Trophoblast cell (in vitro differentiated cells and primary cell): ENCODE measurements around the gene ZCCHC8.
"Not testable (repeated sequence)": the region's sequence is repeated elsewhere in the genome, so short reads cannot be mapped to it uniquely, and the experiment has no call there.

Experiments
- DNase-seq, 2 donors: peaks; one replicate each; pipeline ENCODE4 v3.0.0-alpha.2; 2016
- H2AFZ ChIP-seq: 2 replicates; pipeline ENCODE4 v1.6.1; 2013; ENCODE audit warnings: low read length, moderate library complexity, mild to moderate bottlenecking; ENCODE audit not compliant: insufficient read depth, poor library complexity
- H2AK5ac ChIP-seq: 2 replicates; pipeline ENCODE4 v1.6.1; 2013; ENCODE audit warnings: mild to moderate bottlenecking, low read length
- H2BK120ac ChIP-seq: 2 replicates; pipeline ENCODE4 v1.6.1; 2013; ENCODE audit warnings: low read length, mild to moderate bottlenecking, moderate library complexity; ENCODE audit not compliant: insufficient read depth, poor library complexity
- H2BK12ac ChIP-seq: 2 replicates; pipeline ENCODE4 v1.6.1; 2013; ENCODE audit warnings: mild to moderate bottlenecking, low read length, moderate library complexity
- H2BK5ac ChIP-seq: 2 replicates; pipeline ENCODE4 v1.6.1; 2013; ENCODE audit warnings: low read length, low read depth, moderate library complexity, mild to moderate bottlenecking; ENCODE audit not compliant: poor library complexity
- H3K14ac ChIP-seq: 2 replicates; pipeline ENCODE4 v1.6.1; 2013; ENCODE audit warnings: mild to moderate bottlenecking, low read length
- H3K18ac ChIP-seq: 2 replicates; pipeline ENCODE4 v1.6.1; 2013; ENCODE audit warnings: mild to moderate bottlenecking, low read length
- H3K23ac ChIP-seq: 2 replicates; pipeline ENCODE4 v1.6.1; 2013; ENCODE audit warnings: low read length
- H3K27ac ChIP-seq: 2 replicates; pipeline ENCODE4 v1.5.1; 2013; ENCODE audit warnings: low read depth, mild to moderate bottlenecking, inconsistent platforms, low read length, moderate library complexity
- H3K27me3 ChIP-seq: 2 replicates; pipeline ENCODE4 v1.6.1; 2013; ENCODE audit warnings: inconsistent platforms, mild to moderate bottlenecking, low read length, moderate library complexity; ENCODE audit not compliant: insufficient read depth
- H3K36me3 ChIP-seq, 2 experiments: 1 replicate in 1 of 2; 2 replicates in 1 of 2; pipeline ENCODE4 v1.6.1; 2013; ENCODE audit warnings: low read length in 2 of 2, mild to moderate bottlenecking in 2 of 2, moderate library complexity in 1 of 2; ENCODE audit not compliant: insufficient read depth in 2 of 2, control insufficient read depth in 1 of 2
- H3K4ac ChIP-seq: 2 replicates; pipeline ENCODE4 v1.6.1; 2013; ENCODE audit warnings: low read depth, mild to moderate bottlenecking, low read length, moderate library complexity
- H3K4me1 ChIP-seq, 2 experiments: 1 replicate in 1 of 2; 2 replicates in 1 of 2; pipeline ENCODE4 v1.6.1; 2013; ENCODE audit warnings: low read length in 2 of 2, mild to moderate bottlenecking in 2 of 2, moderate library complexity in 1 of 2; ENCODE audit not compliant: insufficient read depth in 2 of 2, control insufficient read depth in 1 of 2
- H3K4me2 ChIP-seq: 2 replicates; pipeline ENCODE4 v1.6.1; 2013; ENCODE audit warnings: inconsistent platforms, mild to moderate bottlenecking, low read length, moderate library complexity
- H3K4me3 ChIP-seq: 2 replicates; pipeline ENCODE4 v1.5.1; 2013; ENCODE audit warnings: mild to moderate bottlenecking, low read depth, low read length, inconsistent platforms
- H3K79me1 ChIP-seq: one replicate; pipeline ENCODE4 v1.6.1; 2013; ENCODE audit warnings: low read length
- H3K79me2 ChIP-seq: 2 replicates; pipeline ENCODE4 v1.6.1; 2013; ENCODE audit warnings: low read length, mild to moderate bottlenecking; ENCODE audit not compliant: control insufficient read depth, insufficient read depth, poor library complexity
- H3K9ac ChIP-seq: 2 replicates; pipeline ENCODE4 v1.6.1; 2013; ENCODE audit warnings: mild to moderate bottlenecking, low read length
- H3K9me3 ChIP-seq: 2 replicates; pipeline ENCODE4 v1.6.1; 2013; ENCODE audit warnings: low read depth, mild to moderate bottlenecking, control low read depth, inconsistent platforms, low read length; ENCODE audit not compliant: insufficient read depth
- H4K12ac ChIP-seq: 2 replicates; pipeline ENCODE4 v1.6.1; 2013; ENCODE audit warnings: low read depth, mild to moderate bottlenecking, low read length, moderate library complexity
- H4K8ac ChIP-seq: 2 replicates; pipeline ENCODE4 v1.6.1; 2013; ENCODE audit warnings: low read depth, mild to moderate bottlenecking, low read length, moderate library complexity
- H4K91ac ChIP-seq: one replicate; pipeline ENCODE4 v1.6.1; 2013; ENCODE audit warnings: low read depth, mild to moderate bottlenecking, low read length, moderate library complexity
- WGBS: extraction: QIAGEN DNeasy Blood & Tissue Kit; methylation state at CpG from one replicate; pipeline ENCODE4 v1.1.7; 2013; ENCODE audit warnings: missing lambda C conversion rate; ENCODE audit not compliant: insufficient read length, insufficient coverage; ENCODE audit errors: extremely low coverage; 5-methylcytosine and 5-hydroxymethylcytosine counted together

ZCCHC8 gene

DNA sequence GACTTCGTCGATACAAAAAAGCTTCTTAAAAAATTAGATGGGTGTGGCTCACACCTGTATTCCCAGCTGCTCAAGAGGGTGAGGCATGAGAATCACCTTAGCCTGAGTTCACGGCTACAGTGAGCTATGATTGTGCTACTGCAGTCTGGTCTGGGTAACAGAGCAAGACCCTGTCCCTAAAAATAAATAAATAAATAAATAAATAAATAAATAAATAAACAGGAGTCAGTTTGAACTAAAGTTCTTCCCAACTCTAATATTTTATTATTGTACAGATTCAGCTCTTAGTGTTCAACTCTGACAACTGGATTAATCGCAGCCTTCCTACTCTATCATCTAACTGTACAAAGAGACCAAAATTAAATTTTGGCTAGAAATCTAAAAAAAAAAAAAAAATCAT, 65.5 kb downstream of the ZCCHC8 start:
- H3K79me2 ChIP-seq = no peaks in the 10 kb centered on the region
- no peak overlapping the region for H4K12ac ChIP-seq
- no peak overlapping the region for H4K91ac ChIP-seq
- H3K27me3 ChIP-seq = no peaks in the 10 kb centered on the region
- no peak overlapping the region for H3K4me2 ChIP-seq
- no peaks in the 10 kb centered on the region for H3K9me3 ChIP-seq
- no peaks in the 10 kb centered on the region for H3K36me3 ChIP-seq
- no peaks in the 10 kb centered on the region for H3K4me1 ChIP-seq
- no peak for DNase-seq
- no peak overlapping the region for H2BK120ac ChIP-seq
- no peak overlapping the region for H3K4ac ChIP-seq
- H2AK5ac ChIP-seq = peak overlapping the region; percentile 46
- H3K23ac ChIP-seq = no peak overlapping the region
- no peak overlapping the region for H3K18ac ChIP-seq
- H3K9ac ChIP-seq = no peak overlapping the region
- H2AFZ ChIP-seq = no peak overlapping the region
- H4K8ac ChIP-seq = no peak overlapping the region
- H3K27ac ChIP-seq = no peak overlapping the region
- no peaks in the 10 kb centered on the region for H3K79me1 ChIP-seq
- no peak overlapping the region for H3K4me3 ChIP-seq
- no CpG with 5 or more reads among the region's 4 CpGs for WGBS
- H3K14ac ChIP-seq = no peak overlapping the region
- no peak overlapping the region for H2BK12ac ChIP-seq
- H2BK5ac ChIP-seq = no peak overlapping the region

DNA sequence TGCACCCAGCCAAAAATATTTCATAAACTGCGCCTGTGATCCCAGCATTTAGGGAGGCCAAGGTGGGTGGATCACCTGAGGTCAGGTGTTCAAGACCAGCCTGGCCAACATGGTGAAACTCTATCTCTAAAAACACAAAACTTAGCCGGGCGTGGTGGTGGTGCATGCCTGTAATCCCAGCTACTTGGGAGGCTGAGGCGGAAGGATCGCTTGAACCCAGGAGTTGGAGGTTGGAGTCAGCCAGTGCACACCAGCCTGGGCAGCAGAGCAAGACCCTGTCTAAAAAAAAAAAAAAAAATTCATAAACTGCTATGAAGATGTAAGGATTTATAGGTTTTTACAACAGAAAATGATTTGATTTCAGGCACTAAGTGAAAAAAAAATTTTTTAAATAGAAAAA, 71.7 kb downstream of the ZCCHC8 start:
- H3K4ac ChIP-seq, H3K4me2 ChIP-seq, H3K9ac ChIP-seq, H3K27me3 ChIP-seq, H2AFZ ChIP-seq, DNase-seq, H3K4me3 ChIP-seq, H3K18ac ChIP-seq, H3K79me2 ChIP-seq, H4K91ac ChIP-seq, H2BK120ac ChIP-seq, H3K23ac ChIP-seq, H3K79me1 ChIP-seq, H3K4me1 ChIP-seq, H4K8ac ChIP-seq, H2AK5ac ChIP-seq, H4K12ac ChIP-seq, H2BK12ac ChIP-seq, H3K27ac ChIP-seq, H2BK5ac ChIP-seq, H3K36me3 ChIP-seq, H3K14ac ChIP-seq, H3K9me3 ChIP-seq: not testable (repeated sequence)
- no CpG with 5 or more reads among the region's 5 CpGs for WGBS

DNA sequence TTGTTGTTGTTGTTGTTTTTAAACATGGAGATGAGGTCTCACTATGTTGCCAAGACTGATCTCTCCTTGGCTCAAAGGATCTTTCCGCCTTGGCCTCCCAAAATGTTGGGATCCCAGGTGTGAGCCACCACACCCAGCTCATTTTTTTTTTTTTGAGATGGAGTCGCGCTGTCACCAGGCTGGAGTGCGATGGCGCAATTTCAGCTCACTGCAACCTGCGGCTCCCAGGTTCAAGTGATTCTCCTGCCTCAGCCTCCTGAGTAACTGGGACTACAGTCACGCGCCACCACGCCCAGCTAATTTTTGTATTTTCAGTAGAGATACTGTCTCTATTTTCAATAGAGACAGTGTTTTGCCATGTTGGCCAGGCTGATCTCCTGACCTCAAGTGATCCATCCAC, 73.3 kb downstream of the ZCCHC8 start:
- H2AFZ ChIP-seq = no peak overlapping the region
- H4K8ac ChIP-seq = no peak overlapping the region
- no peak overlapping the region for H3K4ac ChIP-seq
- no CpG with 5 or more reads among the region's 9 CpGs for WGBS
- peaks cover 7% of the 10 kb centered on the region for H3K79me2 ChIP-seq
- peaks cover 0 to 5% of the 10 kb centered on the region in 2 experiments for H3K4me1 ChIP-seq
- DNase-seq = peak; percentile 50 to 75
- H3K23ac ChIP-seq = no peak overlapping the region
- no peaks in the 10 kb centered on the region for H3K27me3 ChIP-seq
- no peaks in the 10 kb centered on the region for H3K36me3 ChIP-seq
- no peak overlapping the region for H2BK12ac ChIP-seq
- no peak overlapping the region for H4K91ac ChIP-seq
- no peak overlapping the region for H3K9ac ChIP-seq
- H2BK120ac ChIP-seq = no peak overlapping the region
- no peak overlapping the region for H3K4me3 ChIP-seq
- H3K27ac ChIP-seq = peak overlapping the region; percentile 45
- no peak overlapping the region for H4K12ac ChIP-seq
- no peak overlapping the region for H2AK5ac ChIP-seq
- no peak overlapping the region for H3K4me2 ChIP-seq
- H3K14ac ChIP-seq = no peak overlapping the region
- no peak overlapping the region for H3K18ac ChIP-seq
- H3K79me1 ChIP-seq = peaks cover 10% of the 10 kb centered on the region
- no peak overlapping the region for H2BK5ac ChIP-seq
- H3K9me3 ChIP-seq = no peaks in the 10 kb centered on the region

- H4K12ac ChIP-seq = peak overlapping the region; percentile 64
- peak overlapping the region; percentile 66 for H2AFZ ChIP-seq
- peak overlapping the region; percentile 98 for H3K4ac ChIP-seq
- peak overlapping the region; percentile 99 for H3K14ac ChIP-seq
- H2AK5ac ChIP-seq = peak overlapping the region; percentile 96
- H4K8ac ChIP-seq = peak overlapping the region; percentile 95
- peak overlapping the region; percentile 97 for H4K91ac ChIP-seq
- peak overlapping the region; percentile 94 for H3K18ac ChIP-seq
- peaks cover 27% of the 10 kb centered on the region for H3K79me1 ChIP-seq
- DNase-seq = peak; percentile 24 to 39
- peak overlapping the region; percentile 75 for H3K4me3 ChIP-seq
- H3K23ac ChIP-seq = no peak overlapping the region
- peak overlapping the region; percentile 72 for H3K4me2 ChIP-seq
- H3K36me3 ChIP-seq = no peaks in the 10 kb centered on the region
- H3K9me3 ChIP-seq = no peaks in the 10 kb centered on the region
- no CpG with 5 or more reads among the region's 21 CpGs for WGBS
- H3K27ac ChIP-seq = peak overlapping the region; percentile 85
- peaks cover 0 to 13% of the 10 kb centered on the region in 2 experiments for H3K4me1 ChIP-seq
- peak overlapping the region; percentile 99 for H2BK120ac ChIP-seq
- H3K79me2 ChIP-seq = peaks cover 26% of the 10 kb centered on the region
- H2BK12ac ChIP-seq = peak overlapping the region; percentile 87
- no peaks in the 10 kb centered on the region for H3K27me3 ChIP-seq
- peak overlapping the region; percentile 95 for H2BK5ac ChIP-seq
- peak overlapping the region; percentile 25 for H3K9ac ChIP-seq
Observed at GRCh38 chr12:122423258-122424165, 77.2 kb downstream of the ZCCHC8 start.
